SK-N-MC (cell line): ENCODE results near the gene BAX.

Source experiments
- EZH2 ChIP-seq: fragments of 200-600 bp; sonication (generic); IDR thresholded peaks from one replicate; pipeline ENCODE4 v1.6.1; 2017; ENCODE audit warnings: antibody characterized with exemption
- FOXP2 ChIP-seq: optimal IDR thresholded peaks from 2 replicates; pipeline ENCODE3; 2011; ENCODE audit warnings: mild to moderate bottlenecking, moderate library complexity; ENCODE audit not compliant: insufficient read depth; ENCODE audit errors: extremely low read length, control extremely low read depth
- POLR2AphosphoS5 ChIP-seq: IDR thresholded peaks from 2 replicates; pipeline ENCODE4 v1.6.1; 2012; ENCODE audit warnings: mild to moderate bottlenecking, low read depth, low read length, borderline replicate concordance

DNA sequence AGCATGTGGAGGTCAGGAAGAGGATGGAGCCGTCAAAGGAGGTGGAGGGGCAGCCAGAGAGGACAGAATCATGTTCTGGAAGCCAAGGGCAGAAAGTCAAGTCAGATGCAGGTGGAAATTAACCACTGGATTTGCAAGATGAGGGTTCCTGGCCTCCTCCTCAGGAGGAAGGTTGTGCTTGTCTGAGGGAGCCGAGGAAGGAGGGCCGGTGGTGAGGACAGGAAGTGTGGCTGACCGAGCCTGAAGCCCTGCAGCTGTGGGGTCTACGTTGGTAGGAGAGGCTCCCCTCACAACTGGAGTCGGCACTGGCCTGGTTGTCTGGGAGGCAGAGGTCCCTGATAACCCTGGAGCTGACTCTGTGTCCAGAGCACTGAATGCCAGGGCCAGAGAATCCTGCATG lies 36.6 kb upstream of the BAX start:
- TF ChIP-seq EZH2 (no peak), POLR2AphosphoS5 (no peak), FOXP2 (no peak)
